GM19372 (cell line): ENCODE results near the gene GSTO2.

Experiments used
- ATAC-seq: cut with Tn5 transposase; IDR thresholded peaks from one replicate; pipeline ENCODE4 v1.9.1; 2021; ENCODE audit warnings: mild to moderate bottlenecking, low read depth, moderate library complexity; ENCODE audit not compliant: unreplicated experiment

The GSTO2 gene

DNA sequence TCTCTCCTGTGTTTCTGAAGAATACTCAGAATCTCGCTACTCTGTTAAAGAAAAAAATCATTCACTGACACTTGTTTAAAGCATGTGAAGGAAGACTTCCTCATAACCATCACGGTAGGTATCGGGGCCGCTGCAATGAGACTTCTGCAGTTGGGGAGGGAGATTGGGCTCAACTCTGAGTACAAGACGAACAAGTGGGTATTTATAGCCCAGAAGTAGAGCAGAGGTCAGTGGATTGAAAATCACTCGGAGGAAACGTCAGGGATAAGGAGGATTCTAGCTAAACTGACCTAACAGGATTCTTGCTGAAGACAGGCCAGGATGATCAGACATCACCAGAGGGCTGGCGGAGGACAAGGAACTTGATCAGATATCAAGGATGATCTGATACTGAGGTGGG is 35.9 kb downstream of the GSTO2 start:
- ATAC-seq, result no peak

DNA sequence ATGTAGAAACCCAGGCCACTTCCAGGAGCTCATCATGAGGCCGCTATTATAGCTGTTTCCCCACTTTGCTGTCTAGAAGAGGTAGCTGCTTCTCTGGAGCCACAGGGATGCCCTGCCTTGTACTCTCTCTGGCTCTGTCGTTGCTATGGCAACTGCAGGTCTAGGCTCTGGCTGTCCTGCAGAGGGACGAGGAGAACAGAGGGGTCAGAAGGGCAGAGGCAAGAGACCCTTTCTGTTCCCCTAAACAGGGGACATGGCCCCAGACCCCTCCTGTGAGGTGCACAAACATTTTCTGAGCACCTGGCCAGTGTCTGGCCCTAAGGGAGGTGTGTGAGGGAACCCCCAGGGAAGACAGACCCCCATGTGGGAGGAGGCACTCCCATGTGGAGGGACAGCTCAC is 37.9 kb downstream of the GSTO2 start:
- ATAC-seq, result no peak

DNA sequence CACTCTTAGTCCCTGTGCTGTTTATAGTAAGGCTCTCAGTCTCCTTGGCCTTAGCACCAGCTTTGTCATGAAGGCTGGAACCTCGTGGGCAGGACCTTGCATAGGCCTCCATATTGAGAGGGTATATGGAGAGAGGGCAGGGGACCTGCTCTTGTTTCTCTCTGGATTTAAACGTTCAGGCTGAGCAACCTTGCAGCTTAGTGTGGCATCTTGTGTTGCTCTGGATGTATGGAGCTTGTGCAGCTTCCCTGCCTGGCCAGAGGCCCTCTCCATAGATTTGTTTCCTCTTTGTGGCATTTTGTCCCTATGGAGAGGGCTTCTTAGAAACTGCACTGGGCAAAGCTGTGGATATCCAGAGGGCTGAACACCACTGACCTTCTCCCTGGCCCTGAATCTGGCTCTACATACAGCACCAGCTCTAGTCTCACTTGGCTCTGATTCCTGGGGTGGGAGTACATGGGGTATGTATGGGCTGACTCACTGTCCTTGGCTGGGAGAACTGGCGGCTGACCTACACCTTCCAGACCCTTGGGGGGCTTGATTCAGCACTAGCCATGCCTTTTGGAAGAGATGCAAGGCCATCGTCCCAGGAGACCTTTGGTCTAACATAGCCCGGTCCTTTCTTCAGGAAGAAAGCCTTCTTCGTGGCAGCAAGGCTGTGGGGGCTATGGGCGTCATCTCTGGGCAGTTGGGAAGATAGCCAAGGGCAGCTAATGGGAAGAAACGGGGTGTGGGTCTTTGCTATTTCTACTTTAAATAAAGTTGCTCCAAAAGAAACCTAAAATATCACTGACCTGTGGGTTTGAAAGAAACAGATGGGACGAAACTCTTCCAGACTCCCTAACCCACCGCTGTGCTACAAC is 38.8 kb downstream of the GSTO2 start:
- no peak for ATAC-seq

DNA sequence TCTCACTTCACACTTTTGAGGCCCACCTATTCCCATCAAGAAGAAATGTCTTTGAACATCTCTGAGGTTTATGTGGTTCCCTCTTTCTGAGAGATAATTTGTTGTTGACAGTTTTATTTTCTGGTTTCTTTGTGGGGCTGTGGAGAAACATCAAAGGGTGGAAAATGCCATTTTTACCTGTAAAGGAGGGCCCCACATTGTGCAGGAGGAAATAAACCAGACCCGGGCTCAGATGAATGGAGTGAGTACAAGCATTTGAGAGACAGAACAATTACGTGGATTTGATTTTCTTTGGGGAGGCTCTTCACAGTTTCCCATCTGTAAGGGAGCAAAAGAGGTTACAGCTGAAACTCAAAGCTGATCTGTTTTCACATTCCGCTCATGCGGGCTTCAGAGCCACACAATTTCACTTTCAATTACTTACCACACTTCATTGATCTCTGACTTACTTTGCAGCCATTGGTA is 39.5 kb downstream of the GSTO2 start:
- ATAC-seq, result peak; percentile 76

DNA sequence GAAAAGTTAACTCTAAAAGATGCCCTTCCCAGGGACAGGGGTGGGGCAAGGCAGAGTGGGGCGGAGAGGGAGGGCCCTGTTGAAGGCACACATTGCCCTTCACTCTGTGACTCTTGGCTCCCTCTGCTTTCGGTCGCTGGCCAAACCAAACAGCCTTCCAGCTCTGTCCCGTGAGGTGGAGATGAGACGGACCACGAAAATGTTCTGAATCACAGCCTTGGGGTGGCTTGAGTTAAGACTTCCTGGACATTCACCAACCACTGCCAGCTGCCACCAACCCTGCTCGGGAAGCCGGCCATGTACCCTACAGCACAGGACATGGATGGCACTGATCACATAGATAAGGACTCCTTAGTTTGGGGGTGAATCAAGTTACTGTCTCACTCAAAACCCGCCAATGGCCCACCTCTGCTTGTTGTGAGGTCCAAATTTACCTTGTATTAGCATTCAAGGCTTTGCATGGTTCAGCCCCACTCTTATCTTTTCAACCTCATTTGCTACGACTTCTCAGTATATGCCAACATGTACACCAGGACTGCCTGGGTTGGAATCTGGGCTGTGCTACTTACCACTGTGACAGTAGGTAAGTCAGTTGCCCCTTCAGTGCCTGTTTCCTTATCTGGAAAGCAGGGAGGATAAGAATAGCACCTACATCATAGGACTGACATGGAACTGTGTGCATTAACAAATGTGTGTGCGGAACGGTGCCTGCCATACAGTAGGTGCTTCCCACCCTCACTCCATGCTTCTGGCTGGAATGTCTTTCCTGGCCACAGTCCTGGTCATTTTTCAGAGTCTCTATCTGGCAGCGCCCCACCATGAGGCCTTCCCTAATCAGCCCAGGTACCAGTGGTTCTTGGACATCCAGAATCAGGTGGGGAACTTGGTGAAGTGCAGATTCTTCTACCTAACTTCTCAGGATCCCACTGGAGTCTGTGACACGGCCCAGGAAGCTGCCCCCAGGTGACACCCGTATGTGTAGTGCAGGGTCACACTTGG is 41.3 kb downstream of the GSTO2 start:
- no peak for ATAC-seq

DNA sequence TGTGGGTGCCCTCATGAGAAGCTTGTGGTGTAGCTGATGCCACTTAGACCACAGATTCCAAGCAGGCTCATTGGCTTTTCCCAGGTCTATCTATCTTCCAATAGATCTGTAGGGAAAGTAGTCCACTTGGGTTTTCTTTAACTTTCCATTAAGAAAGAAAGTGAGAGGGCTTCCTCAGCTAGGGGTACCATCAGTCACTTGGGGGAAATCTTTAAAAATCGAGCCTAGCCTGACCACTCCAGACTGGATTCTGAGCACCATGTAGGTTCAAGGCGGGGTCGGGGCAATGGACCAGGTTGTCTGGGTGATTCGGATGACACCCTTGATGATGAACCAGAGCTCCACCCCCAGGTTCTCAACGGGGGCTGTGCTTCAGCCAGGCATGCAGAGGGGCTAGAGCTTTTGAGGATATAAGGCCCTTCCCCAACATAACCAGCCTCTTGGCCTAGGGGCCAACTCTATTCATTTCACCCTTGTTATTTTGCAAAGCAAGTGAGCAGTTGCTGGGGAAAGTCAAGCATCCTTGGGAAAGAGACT is 42.3 kb downstream of the GSTO2 start:
- ATAC-seq, result no peak

DNA sequence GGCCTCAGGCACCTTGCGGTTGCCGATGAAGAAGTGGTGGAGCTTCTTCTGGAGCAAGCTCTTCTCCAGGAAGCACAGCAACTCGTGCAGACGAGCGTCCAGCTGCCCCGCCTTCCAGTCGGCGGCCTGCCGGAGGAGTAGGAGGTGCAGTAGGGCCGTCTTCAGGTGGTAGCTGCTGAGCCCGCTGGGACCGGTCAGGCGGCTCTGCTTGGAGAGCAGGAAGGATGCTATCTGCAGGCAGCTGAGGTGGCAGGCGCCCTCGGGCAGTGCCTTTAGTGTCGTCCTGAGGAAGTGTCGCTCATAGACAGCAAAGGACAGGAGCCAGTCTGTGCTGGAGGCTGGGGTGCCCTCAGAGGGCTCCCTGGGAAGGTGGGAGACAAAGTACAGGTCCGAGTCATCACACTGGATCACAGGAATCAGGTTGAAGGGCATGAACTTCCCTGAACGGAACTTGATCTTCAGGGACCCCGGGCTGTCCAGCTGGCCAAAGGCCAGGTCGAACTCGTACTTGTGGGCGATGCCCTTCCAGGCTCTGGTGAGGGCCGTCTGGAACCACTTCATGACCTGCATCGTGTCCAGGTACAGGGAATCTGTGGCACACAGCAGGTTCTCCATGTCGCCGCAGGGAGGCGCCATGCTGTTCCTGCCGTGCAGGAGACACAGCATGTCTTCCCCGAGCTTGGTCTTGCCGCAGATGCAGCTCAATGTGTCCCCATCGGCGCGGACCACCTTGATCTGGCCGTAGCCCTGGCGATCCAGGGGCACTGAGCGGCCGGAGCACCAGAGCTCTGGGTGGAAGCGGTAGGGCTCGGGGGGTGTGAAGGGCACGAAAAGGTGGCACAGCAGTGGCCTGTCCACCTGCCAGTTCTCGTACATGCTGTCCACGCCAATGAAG is 45.9 kb downstream of the GSTO2 start:
- ATAC-seq, result no peak

DNA sequence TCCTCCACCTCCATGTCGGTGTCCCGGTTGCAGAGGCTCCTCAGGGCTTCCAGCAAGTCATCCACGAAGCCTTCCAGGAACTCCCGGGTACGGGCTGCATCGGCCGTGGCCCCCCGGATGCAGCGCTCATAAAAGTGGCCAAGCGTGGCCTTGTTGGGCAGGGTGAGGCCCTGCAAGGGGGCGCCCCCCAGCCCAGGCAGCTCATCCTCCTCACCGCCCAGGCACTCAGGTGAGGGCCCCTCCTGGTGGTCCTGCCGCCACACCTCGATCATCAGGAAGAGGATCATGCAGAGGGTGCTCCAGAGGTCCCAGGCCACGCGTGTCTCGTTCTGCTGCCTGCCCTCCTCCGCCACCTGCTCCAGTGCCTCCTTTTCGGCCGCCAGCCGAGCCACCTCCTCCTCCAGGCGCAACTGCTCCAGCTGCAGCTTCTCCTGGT is 46.5 kb downstream of the GSTO2 start:
- no peak for ATAC-seq

DNA sequence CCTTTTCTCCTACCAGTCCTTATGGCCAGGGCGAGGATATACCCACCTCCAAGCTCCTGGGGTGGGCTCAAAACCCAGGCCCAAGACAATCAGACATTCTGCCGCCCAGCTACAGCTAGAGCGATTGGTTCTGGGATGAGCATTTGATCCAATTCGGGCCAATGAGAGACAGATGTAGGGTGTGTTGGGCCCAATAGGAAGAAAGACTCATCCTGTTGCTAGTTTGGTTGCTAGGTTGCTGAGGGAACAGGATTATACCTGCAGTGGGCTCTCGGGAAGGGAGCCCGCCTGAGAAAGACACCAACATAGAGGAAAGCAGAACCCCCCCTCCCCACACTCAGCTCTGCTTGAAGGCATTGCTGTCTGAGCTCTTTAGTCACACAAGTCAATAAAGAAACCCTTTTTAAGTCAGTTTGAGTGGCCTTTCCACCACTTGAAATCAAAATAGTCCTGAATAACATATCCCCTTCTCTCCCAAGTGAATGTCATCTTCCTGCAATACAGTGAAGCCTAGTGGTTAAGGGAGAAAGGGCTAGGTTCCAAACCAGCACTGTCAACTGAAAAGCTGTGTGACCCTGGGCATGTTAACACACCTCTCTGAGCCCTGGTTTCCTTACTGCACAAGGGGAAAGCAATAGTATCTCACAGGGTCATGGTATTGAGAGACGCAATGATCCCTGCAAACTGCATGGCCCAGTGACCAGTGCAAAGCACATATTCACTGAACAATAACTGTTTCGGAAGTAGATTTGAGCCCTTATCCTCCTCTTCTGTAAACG is 47.5 kb downstream of the GSTO2 start:
- ATAC-seq, result no peak

DNA sequence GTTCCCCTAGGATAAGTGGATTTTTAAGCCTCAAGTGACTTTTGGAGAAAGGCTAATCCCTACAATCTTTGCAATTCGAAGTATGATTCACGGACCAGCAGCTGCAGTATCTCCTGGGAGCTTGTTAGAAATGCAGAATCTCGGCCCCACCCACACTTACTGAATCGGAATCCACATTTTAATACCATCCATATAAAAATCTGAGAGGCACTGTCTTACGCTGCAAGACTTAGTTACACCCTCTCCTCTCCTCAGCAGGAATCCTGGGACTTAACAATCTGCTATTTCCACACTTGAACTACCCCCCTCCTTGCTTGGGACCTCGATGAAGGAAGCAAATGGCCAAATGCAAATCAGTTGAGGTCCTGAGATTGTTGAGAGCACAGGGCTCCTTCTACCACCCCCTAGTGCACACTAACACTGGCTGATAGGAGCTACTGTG is 48.3 kb downstream of the GSTO2 start:
- no peak for ATAC-seq

DNA sequence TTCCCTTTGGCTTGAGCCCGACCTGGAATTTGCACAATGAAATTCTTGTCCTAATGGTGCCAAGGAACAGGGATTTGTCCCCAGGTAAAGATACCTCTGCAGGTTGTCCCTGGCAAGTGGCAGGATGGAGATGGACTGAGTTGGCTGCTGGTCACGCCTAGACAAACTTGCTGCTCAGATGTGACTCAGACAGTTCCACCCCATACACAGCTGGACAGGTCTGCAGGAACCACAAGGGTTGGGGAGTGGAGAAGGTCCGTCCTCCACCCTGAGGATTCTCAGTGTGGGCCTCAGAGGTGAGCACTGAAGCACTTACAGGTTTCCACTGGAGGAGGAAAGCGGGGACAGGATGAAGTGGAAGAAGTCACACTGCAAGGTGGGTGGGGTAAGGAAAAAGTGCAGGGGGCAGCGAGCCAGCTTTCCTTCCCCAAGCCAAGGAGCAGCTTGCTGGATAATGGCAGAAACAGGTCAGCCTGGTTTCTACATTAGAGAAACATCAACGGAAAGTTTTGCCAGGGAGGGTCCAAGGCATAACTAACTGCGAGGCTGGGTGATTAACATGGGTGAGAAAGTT is 48.8 kb downstream of the GSTO2 start:
- ATAC-seq, result no peak

DNA sequence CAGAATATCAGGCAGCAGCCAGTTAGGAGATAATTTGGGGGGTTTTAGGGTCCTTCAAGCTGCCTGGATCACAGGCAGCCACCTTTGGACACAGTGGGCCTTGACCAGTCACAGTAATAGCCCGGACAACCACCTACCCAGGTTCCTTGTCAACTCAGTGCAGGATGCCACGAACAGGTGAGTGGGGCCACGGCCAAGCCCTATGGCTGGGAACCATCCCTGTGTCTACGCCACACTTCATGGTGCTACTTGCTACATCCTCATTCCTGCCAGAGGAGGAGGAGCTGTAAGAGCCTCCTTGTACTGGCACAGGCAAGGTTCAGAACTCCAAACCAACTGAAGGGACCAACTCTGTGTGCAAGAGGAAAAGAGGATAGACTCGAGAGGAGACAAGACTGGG is 49.3 kb downstream of the GSTO2 start:
- ATAC-seq, result no peak

DNA sequence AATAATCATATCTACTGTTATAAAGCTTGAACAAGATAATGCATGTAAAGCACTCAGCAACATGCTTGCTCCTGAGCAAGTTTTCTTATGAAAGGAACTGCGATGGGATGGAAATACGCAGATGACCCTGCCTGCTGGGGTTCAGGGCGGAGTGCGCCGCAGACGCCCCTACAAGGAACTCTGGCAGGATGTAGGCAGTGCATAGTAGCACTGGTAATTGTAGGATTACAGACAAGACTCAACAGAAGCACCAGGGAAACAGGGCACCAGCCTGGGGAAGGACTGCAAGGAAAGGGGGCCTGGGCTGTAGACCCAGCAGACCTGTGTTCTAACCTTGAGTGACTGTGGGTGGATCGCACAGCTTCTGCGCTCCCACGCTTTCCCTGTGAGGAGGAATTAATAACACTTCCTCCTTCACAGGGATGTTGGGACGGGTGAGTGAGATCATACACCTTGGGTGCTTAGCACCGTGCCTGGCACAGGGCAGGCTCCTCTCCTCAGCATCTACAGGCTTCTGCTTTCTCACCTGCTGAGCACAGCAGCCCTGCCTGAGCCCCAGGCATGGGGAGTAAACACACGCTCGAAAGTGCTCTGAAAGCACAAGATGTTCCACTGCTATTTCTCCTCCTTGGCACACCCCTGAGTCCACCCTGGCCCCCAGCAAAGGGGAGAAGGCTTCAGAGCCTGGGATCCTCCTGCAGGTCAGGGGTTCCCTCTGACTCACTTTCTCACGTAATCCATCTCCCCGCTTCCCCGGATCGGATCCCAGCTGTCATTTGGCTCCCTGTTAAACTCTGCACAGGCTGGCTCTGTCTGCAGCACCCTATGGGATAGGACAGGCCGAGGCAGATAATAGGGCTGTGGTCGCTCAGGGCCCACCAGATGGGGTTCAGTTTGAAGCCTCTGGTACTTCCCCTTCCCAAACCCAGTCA is 50.1 kb downstream of the GSTO2 start:
- no peak for ATAC-seq

DNA sequence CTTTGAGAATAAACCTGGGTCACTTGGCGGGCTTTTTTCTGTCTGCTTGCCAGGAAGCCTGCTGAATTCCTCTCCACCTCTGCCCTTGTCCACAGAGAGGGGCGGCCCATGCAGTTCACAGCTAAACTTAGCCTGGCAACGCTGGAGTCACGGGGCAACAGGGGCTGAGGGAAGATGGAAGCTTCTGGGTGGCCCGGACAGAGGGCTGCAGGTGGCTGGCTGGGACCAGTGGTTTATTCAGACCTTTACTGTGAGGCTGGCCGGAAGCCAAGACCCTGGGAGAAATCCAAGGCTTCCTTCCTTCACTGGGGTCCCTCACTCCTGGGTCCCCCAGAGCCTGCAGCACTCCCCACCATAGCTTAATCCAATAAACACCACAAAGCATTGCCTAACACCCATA is 52.2 kb downstream of the GSTO2 start:
- ATAC-seq, result no peak

DNA sequence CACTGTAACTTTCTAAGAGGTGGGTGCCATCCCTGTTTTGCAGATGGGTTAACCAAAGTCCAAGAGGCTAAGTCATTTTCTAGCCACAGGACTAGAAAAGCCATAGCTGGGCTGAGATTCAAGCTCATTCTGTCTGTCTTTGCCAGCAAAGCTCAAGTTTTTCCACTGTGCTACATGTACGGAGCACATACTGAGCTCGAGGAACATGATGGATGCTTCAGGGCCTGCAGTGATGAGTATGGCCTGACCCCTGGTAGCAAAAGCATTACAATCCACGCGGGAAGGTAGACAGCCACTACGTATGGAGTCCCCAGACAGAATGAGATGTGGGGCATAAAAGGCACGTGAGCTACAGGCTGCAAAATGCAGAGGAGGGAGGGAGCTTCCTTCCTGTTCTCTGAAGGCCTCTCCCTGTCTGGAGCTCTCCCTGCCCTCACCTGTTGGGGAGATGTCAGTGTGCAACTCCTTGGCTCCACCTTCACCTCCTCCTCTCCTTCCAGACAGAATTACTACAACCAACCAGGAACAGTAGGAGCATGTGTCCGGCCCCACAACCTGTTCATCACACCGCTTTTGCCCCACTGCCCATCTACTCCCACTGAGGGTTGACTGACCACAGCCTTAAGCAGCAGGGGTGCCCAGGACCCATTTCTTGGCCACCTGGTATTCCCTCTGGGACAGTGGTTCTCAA is 52.9 kb downstream of the GSTO2 start:
- ATAC-seq, result no peak

DNA sequence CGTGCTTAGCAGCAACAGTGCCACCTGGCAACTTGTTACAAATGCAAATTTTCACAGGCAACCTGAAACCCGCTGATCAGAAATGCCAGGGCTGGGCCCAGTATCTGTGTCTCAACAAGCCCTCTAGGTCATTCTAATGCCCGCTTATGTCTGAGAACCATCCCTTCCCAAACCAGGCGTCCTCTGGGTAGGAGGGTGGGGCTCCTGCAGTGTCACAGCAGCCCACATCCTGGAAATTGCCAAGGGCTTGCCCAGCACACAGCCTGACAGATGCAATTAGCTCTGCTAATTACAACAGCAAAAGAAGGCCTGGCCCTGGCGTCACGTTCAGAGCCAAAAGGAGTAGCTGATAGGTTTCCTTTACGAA is 53.4 kb downstream of the GSTO2 start:
- no peak for ATAC-seq

DNA sequence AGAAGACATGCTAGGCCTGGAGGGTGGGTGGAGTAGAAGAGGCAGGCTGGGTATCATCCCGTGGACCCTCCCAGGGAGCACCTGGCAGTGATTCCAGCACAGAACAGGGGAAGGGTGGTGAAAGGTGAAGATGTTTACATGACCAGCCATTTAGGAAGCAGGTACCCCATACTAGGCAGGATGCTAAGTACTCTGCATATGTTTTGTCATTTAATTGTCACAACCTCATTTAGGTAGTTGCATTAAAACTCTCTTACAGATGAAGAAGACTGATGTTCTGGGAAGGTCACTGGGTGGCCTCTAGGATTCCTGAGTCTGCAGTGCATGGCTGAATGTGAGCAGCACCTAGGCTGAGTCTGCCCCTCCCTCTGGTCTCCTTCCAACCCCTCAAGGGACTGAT is 54.1 kb downstream of the GSTO2 start:
- no peak for ATAC-seq
